ENCODE data around the gene ADORA2A. TPM values are rescaled to one million over a fixed set of nuclear protein-coding genes. Genes with fewer than 3 reads are reported as not detected.
"Not testable (repeated sequence)": the region's sequence is repeated elsewhere in the genome, so short reads cannot be mapped to it uniquely, and the experiment has no call there.

Gene ADORA2A
- total and polyA plus RNA-seq, 9 donors, result 8.1 to 15.5 (median 11.3) TPM

GRCh38 chr22:24483976-24484545 lies 56.7 kb downstream of the ADORA2A start:
- 45% methylated on average over 3 of the region's 5 CpGs for WGBS (ENCODE audit: insufficient coverage)

GRCh38 chr22:24485170-24485569 lies 57.8 kb downstream of the ADORA2A start:
- no peak for DNase-seq
- Histone ChIP-seq H3K9me3 (replicated peaks; ENCODE audit: control insufficient read depth, low read depth, low read length) (no peaks in the 10 kb centered on the region), H3K27ac (ENCODE audit: low read length) (no peak overlapping the region), H3K36me3 (ENCODE audit: control insufficient read depth, insufficient read depth, low read length) (no peaks in the 10 kb centered on the region), H3K4me3 (ENCODE audit: low read length) (no peak overlapping the region), H3K27me3 (ENCODE audit: control insufficient read depth, insufficient read depth, low read length) (no peaks in the 10 kb centered on the region), H3K4me1 (ENCODE audit: control insufficient read depth, insufficient read depth, low read length) (peaks cover 2% of the 10 kb centered on the region)
- WGBS (ENCODE audit: insufficient coverage), result 92% methylated on average over 4 of the region's 4 CpGs

More at GRCh38 chr22:24483976-24484545, 56.7 kb downstream of the ADORA2A start:
- H3K4me3 ChIP-seq (ENCODE audit: low read length), result no peak overlapping the region
- no peak overlapping the region for H3K27ac ChIP-seq (ENCODE audit: low read length)
- peaks cover 2% of the 10 kb centered on the region for H3K4me1 ChIP-seq (ENCODE audit: control insufficient read depth, insufficient read depth, low read length)
- H3K9me3 ChIP-seq (replicated peaks; ENCODE audit: control insufficient read depth, low read depth, low read length), result no peaks in the 10 kb centered on the region
- H3K27me3 ChIP-seq (ENCODE audit: control insufficient read depth, insufficient read depth, low read length), result no peaks in the 10 kb centered on the region
- DNase-seq, result no peak
- H3K36me3 ChIP-seq (ENCODE audit: control insufficient read depth, insufficient read depth, low read length), result no peaks in the 10 kb centered on the region

- H3K36me3 ChIP-seq (ENCODE audit: control insufficient read depth, insufficient read depth, low read length), result no peaks in the 10 kb centered on the region
- H3K27me3 ChIP-seq (ENCODE audit: control insufficient read depth, insufficient read depth, low read length), result no peaks in the 10 kb centered on the region
- WGBS (ENCODE audit: insufficient coverage), result 51% methylated on average over 2 of the region's 3 CpGs
- H3K4me3 ChIP-seq (ENCODE audit: low read length), result no peak overlapping the region
- H3K27ac ChIP-seq (ENCODE audit: low read length), result no peak overlapping the region
- DNase-seq, result peak; percentile 69
- peaks cover 2% of the 10 kb centered on the region for H3K4me1 ChIP-seq (ENCODE audit: control insufficient read depth, insufficient read depth, low read length)
- no peaks in the 10 kb centered on the region for H3K9me3 ChIP-seq (replicated peaks; ENCODE audit: control insufficient read depth, low read depth, low read length)
Observed at GRCh38 chr22:24485608-24486007, 58.2 kb downstream of the ADORA2A start.

GRCh38 chr22:24486501-24486921 lies 59.1 kb downstream of the ADORA2A start:
- Histone ChIP-seq H3K27me3 (ENCODE audit: control insufficient read depth, insufficient read depth, low read length) (no peaks in the 10 kb centered on the region), H3K4me1 (ENCODE audit: control insufficient read depth, insufficient read depth, low read length) (peaks cover 2% of the 10 kb centered on the region), H3K27ac (ENCODE audit: low read length) (no peak overlapping the region), H3K36me3 (ENCODE audit: control insufficient read depth, insufficient read depth, low read length) (no peaks in the 10 kb centered on the region), H3K4me3 (ENCODE audit: low read length) (no peak overlapping the region), H3K9me3 (replicated peaks; ENCODE audit: control insufficient read depth, low read depth, low read length) (no peaks in the 10 kb centered on the region)
- no CpG with 5 or more reads among the region's 2 CpGs for WGBS (ENCODE audit: insufficient coverage)
- DNase-seq, result no peak

- Histone ChIP-seq H3K27me3 (ENCODE audit: control insufficient read depth, insufficient read depth, low read length) (peaks cover 12% of the 10 kb centered on the region), H3K27ac (ENCODE audit: low read length) (no peak overlapping the region), H3K4me3 (ENCODE audit: low read length) (no peak overlapping the region), H3K36me3 (ENCODE audit: control insufficient read depth, insufficient read depth, low read length) (no peaks in the 10 kb centered on the region), H3K4me1 (ENCODE audit: control insufficient read depth, insufficient read depth, low read length) (no peaks in the 10 kb centered on the region), H3K9me3 (replicated peaks; ENCODE audit: control insufficient read depth, low read depth, low read length) (no peaks in the 10 kb centered on the region)
- no CpG with 5 or more reads among the region's 2 CpGs for WGBS (ENCODE audit: insufficient coverage)
- DNase-seq, result no peak
Observed at GRCh38 chr22:24489011-24489410, 61.6 kb downstream of the ADORA2A start.

- WGBS (ENCODE audit: insufficient coverage), result no CpG with 5 or more reads among the region's 1 CpG
Observed at GRCh38 chr22:24489434-24489833, 62.0 kb downstream of the ADORA2A start.

More at GRCh38 chr22:24489434-24489833, 62.0 kb downstream of the ADORA2A start:
- peaks cover 16% of the 10 kb centered on the region for H3K27me3 ChIP-seq (ENCODE audit: control insufficient read depth, insufficient read depth, low read length)
- not testable (repeated sequence) for H3K27ac ChIP-seq (ENCODE audit: low read length); H3K4me1 ChIP-seq (ENCODE audit: control insufficient read depth, insufficient read depth, low read length); H3K36me3 ChIP-seq (ENCODE audit: control insufficient read depth, insufficient read depth, low read length); H3K9me3 ChIP-seq (replicated peaks; ENCODE audit: control insufficient read depth, low read depth, low read length); DNase-seq; H3K4me3 ChIP-seq (ENCODE audit: low read length)

Other genes starting within 250 kb of the ADORA2A start
- gene SUSD2, start 246.1 kb upstream of the ADORA2A start, total RNA-seq, result 0.40 TPM
- 1 to 10 TPM in 5 of 8 donors, under 1 TPM in 3; 0.41 to 2.6 (median 1.1) TPM for gene SUSD2, start 246.1 kb upstream of the ADORA2A start, polyA plus RNA-seq (ENCODE audit: insufficient read depth in 1 of 8, insufficient read length in 8 of 8, low replicate concordance in 1 of 8)
- 3.4 TPM for gene GGT5, start 182.5 kb upstream of the ADORA2A start, total RNA-seq
- gene GGT5, start 182.5 kb upstream of the ADORA2A start, polyA plus RNA-seq (ENCODE audit: insufficient read depth in 1 of 8, insufficient read length in 8 of 8, low replicate concordance in 1 of 8), result 10 to 100 TPM; 10.1 to 14.9 (median 13.0) TPM
- 29.6 TPM for gene SPECC1L, start 156.8 kb upstream of the ADORA2A start, total RNA-seq
- 10 to 100 TPM; 20.4 to 30.4 (median 25.1) TPM for gene SPECC1L, start 156.8 kb upstream of the ADORA2A start, polyA plus RNA-seq (ENCODE audit: insufficient read depth in 1 of 8, insufficient read length in 8 of 8, low replicate concordance in 1 of 8)
- gene UPB1, start 67.7 kb downstream of the ADORA2A start, total RNA-seq, result 0.75 TPM
- 1 to 10 TPM in 1 of 8 donors, under 1 TPM in 7; 0.29 to 1.0 (median 0.53) TPM for gene UPB1, start 67.7 kb downstream of the ADORA2A start, polyA plus RNA-seq (ENCODE audit: insufficient read depth in 1 of 8, insufficient read length in 8 of 8, low replicate concordance in 1 of 8)
- 73.6 TPM for gene GUCD1, start 127.5 kb downstream of the ADORA2A start, total RNA-seq
- 10 to 100 TPM; 67.1 to 81.1 (median 72.3) TPM for gene GUCD1, start 127.5 kb downstream of the ADORA2A start, polyA plus RNA-seq (ENCODE audit: insufficient read depth in 1 of 8, insufficient read length in 8 of 8, low replicate concordance in 1 of 8)
- gene SNRPD3, start 128.4 kb downstream of the ADORA2A start, total RNA-seq, result 102 TPM
- gene SNRPD3, start 128.4 kb downstream of the ADORA2A start, polyA plus RNA-seq (ENCODE audit: insufficient read depth in 1 of 8, insufficient read length in 8 of 8, low replicate concordance in 1 of 8), result 100 to 1,000 TPM; 103 to 151 (median 124) TPM
- 9.8 TPM for gene LRRC75B, start 165.5 kb downstream of the ADORA2A start, total RNA-seq
- gene LRRC75B, start 165.5 kb downstream of the ADORA2A start, polyA plus RNA-seq (ENCODE audit: insufficient read depth in 1 of 8, insufficient read length in 8 of 8, low replicate concordance in 1 of 8), result 10 to 100 TPM in 2 of 8 donors, 1 to 10 TPM in 6; 8.0 to 14.9 (median 8.9) TPM
- gene GGT1, start 175.6 kb downstream of the ADORA2A start, total RNA-seq, result 2.3 TPM
- gene GGT1, start 175.6 kb downstream of the ADORA2A start, polyA plus RNA-seq (ENCODE audit: insufficient read depth in 1 of 8, insufficient read length in 8 of 8, low replicate concordance in 1 of 8), result 1 to 10 TPM; 2.4 to 7.8 (median 2.9) TPM

Data from muscle of leg (tissue), 11 donors.